MM.1S (cell line): ENCODE results near the gene FCHSD2.
"Not testable (repeated sequence)": the region's sequence is repeated elsewhere in the genome, so short reads cannot be mapped to it uniquely, and the experiment has no call there.

Experiments used
- DNase-seq: peaks from one replicate; pipeline ENCODE4 v3.0.0-alpha.2; 2015
- H2AFZ ChIP-seq: fragments of 300-600 bp; sonication (generic); 2 replicates; pipeline ENCODE4 v1.6.0; 2016; ENCODE audit warnings: antibody characterized with exemption, low read length
- H3F3A ChIP-seq: fragments of 300-600 bp; sonication (generic); 2 replicates; pipeline ENCODE4 v1.6.1; 2016; ENCODE audit warnings: mild to moderate bottlenecking, antibody characterized with exemption, low read length, moderate library complexity, mixed read lengths; ENCODE audit not compliant: insufficient read depth
- H3K27ac ChIP-seq: fragments of 300-600 bp; sonication (generic); 2 replicates; pipeline ENCODE4 v1.5.1; 2016; ENCODE audit warnings: mild to moderate bottlenecking, low read length
- H3K27me3 ChIP-seq: fragments of 300-600 bp; sonication (generic); replicated peaks from 2 replicates; pipeline ENCODE4 v1.6.0; 2016; ENCODE audit warnings: low read length; ENCODE audit not compliant: insufficient read depth
- H3K36me3 ChIP-seq: fragments of 300-600 bp; sonication (generic); replicated peaks from 2 replicates; pipeline ENCODE4 v1.6.1; 2016; ENCODE audit warnings: mild to moderate bottlenecking, low read length, mixed read lengths; ENCODE audit not compliant: insufficient read depth
- H3K4me1 ChIP-seq: fragments of 300-600 bp; sonication (generic); 2 replicates; pipeline ENCODE4 v1.6.1; 2016; ENCODE audit warnings: low read length, mixed read lengths
- H3K4me2 ChIP-seq: fragments of 300-600 bp; sonication (generic); 2 replicates; pipeline ENCODE4 v1.6.0; 2016; ENCODE audit warnings: low read depth, low read length
- H3K4me3 ChIP-seq: fragments of 300-600 bp; sonication (generic); 2 replicates; pipeline ENCODE4 v1.5.1; 2016; ENCODE audit warnings: low read length, mixed read lengths
- H3K79me2 ChIP-seq: fragments of 300-600 bp; sonication (generic); 2 replicates; pipeline ENCODE4 v1.6.1; 2016; ENCODE audit warnings: mixed run types, low read length, mixed read lengths
- H3K9ac ChIP-seq: fragments of 300-600 bp; sonication (generic); 2 replicates; pipeline ENCODE4 v1.6.1; 2016; ENCODE audit warnings: low read length, mixed read lengths
- H3K9me2 ChIP-seq: fragments of 300-600 bp; sonication (generic); replicated peaks from 2 replicates; pipeline ENCODE4 v1.6.1; 2016; ENCODE audit warnings: mild to moderate bottlenecking, low read length, mixed read lengths; ENCODE audit not compliant: insufficient read depth
- H3K9me3 ChIP-seq: fragments of 300-600 bp; sonication (generic); replicated peaks from 2 replicates; pipeline ENCODE4 v1.6.1; 2016; ENCODE audit warnings: mild to moderate bottlenecking, low read length, mixed read lengths; ENCODE audit not compliant: insufficient read depth
- H4K20me1 ChIP-seq: fragments of 300-600 bp; sonication (generic); 2 replicates; pipeline ENCODE4 v1.6.1; 2016; ENCODE audit warnings: mild to moderate bottlenecking, low read length, moderate library complexity, mixed read lengths; ENCODE audit not compliant: insufficient read depth
- CTCF ChIP-seq: fragments of 300-600 bp; sonication (generic); IDR thresholded peaks from 2 replicates; pipeline ENCODE4 v1.5.1; 2016; ENCODE audit warnings: antibody characterized with exemption, low read length, mixed read lengths
- EZH2 ChIP-seq: fragments of 300-600 bp; sonication (generic); optimal IDR thresholded peaks from 2 replicates; pipeline ENCODE3; 2017; ENCODE audit warnings: low read depth, mild to moderate bottlenecking, antibody characterized with exemption, low read length, mixed read lengths
- EZH2phosphoT487 ChIP-seq: fragments of 300-600 bp; sonication (generic); IDR thresholded peaks from 2 replicates; pipeline ENCODE4 v1.6.1; 2018; ENCODE audit warnings: antibody characterized with exemption, low read length

The FCHSD2 gene

DNA sequence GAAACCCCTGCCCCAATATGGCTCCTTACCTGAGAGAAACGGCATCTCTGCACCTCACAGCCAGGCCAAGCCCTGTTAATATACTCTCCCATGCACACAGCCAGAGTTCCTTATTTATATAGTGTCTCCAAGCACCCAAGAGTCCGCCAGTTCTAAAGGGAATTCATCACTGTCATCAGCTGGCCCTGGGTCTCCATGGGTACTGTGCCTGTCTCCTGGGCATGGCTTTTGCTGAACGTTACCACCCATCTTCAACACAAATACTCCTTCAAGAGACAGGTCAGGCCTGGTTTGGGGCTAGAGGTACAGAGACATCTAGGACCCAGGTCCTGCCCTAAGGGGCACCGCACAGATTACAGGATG, 329.5 kb downstream of the FCHSD2 start:
- H4K20me1 ChIP-seq: no peaks in the 10 kb centered on the region
- H2AFZ ChIP-seq: peak overlapping the region; percentile 18; the same call in 1 of the 2 replicates
- peaks cover 29% of the 10 kb centered on the region for H3F3A ChIP-seq
- H3K27ac ChIP-seq: peak overlapping the region; percentile 98; the same call in 1 of the 2 replicates
- H3K4me3 ChIP-seq: peak overlapping the region; percentile 96
- H3K4me2 ChIP-seq: peak overlapping the region; percentile 98
- no peaks in the 10 kb centered on the region for H3K9me3 ChIP-seq
- H3K27me3 ChIP-seq: no peaks in the 10 kb centered on the region
- peaks cover 55% of the 10 kb centered on the region for H3K79me2 ChIP-seq
- no peak for TF ChIP-seq EZH2phosphoT487
- no peak for TF ChIP-seq EZH2
- no peak for TF ChIP-seq CTCF
- no peaks in the 10 kb centered on the region; the same call in 1 of the 2 replicates for H3K36me3 ChIP-seq
- no peak for DNase-seq
- peaks cover 11% of the 10 kb centered on the region for H3K4me1 ChIP-seq
- H3K9ac ChIP-seq: peak overlapping the region; percentile 97
- no peaks in the 10 kb centered on the region for H3K9me2 ChIP-seq

DNA sequence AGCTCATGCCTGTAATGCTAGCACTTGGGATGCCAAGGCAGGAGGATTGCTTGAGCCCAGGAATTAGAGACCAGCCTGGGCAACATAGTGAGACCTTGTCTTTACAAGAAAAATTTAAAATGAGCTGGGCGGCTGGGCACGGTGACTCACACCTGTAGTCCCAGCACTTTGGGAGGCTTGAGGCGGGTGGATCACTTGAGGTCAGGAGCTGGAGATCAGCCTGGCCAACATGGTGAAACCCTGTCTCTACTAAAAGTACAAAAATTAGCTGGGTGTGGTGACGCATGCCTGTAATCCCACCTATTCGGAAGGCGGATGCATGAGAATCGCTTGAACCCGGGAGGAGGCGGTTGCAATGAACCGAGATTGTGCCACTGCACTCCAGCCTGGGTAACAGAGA, 330.4 kb downstream of the FCHSD2 start:
- peaks cover 29% of the 10 kb centered on the region for H3F3A ChIP-seq
- not testable (repeated sequence) for H3K36me3 ChIP-seq, H3K27me3 ChIP-seq, H3K9ac ChIP-seq, H3K27ac ChIP-seq, H3K4me3 ChIP-seq, H3K9me3 ChIP-seq, H3K9me2 ChIP-seq, H2AFZ ChIP-seq, H4K20me1 ChIP-seq, DNase-seq
- H3K4me2 ChIP-seq: peak overlapping the region; percentile 98; the same call in 1 of the 2 replicates
- peaks cover 11% of the 10 kb centered on the region for H3K4me1 ChIP-seq
- peaks cover 52% of the 10 kb centered on the region for H3K79me2 ChIP-seq

- no peaks in the 10 kb centered on the region for H3K9me2 ChIP-seq
- DNase-seq: no peak
- H3K27ac ChIP-seq: no peak overlapping the region
- TF ChIP-seq CTCF: no peak
- TF ChIP-seq EZH2phosphoT487: no peak
- no peak for TF ChIP-seq EZH2
- H2AFZ ChIP-seq: no peak overlapping the region
- H3K9ac ChIP-seq: no peak overlapping the region
- H3K36me3 ChIP-seq: no peaks in the 10 kb centered on the region; the same call in 1 of the 2 replicates
- no peaks in the 10 kb centered on the region for H3K27me3 ChIP-seq
- H3K9me3 ChIP-seq: no peaks in the 10 kb centered on the region
- no peak overlapping the region for H3K4me2 ChIP-seq
- H3K4me3 ChIP-seq: no peak overlapping the region
- no peaks in the 10 kb centered on the region for H4K20me1 ChIP-seq
- no peaks in the 10 kb centered on the region; the same call in 1 of the 2 replicates for H3K4me1 ChIP-seq
- peaks cover 27% of the 10 kb centered on the region for H3K79me2 ChIP-seq
- peaks cover 10% of the 10 kb centered on the region for H3F3A ChIP-seq
Observed at GRCh38 chr11:72808331-72808798, 333.8 kb downstream of the FCHSD2 start.

GRCh38 chr11:72807792-72808191, 334.3 kb downstream of the FCHSD2 start:
- peaks cover 4% of the 10 kb centered on the region for H3F3A ChIP-seq
- DNase-seq: no peak
- no peak overlapping the region for H2AFZ ChIP-seq
- no peak overlapping the region for H3K27ac ChIP-seq
- no peak overlapping the region for H3K4me3 ChIP-seq
- no peaks in the 10 kb centered on the region for H3K27me3 ChIP-seq
- TF ChIP-seq CTCF (no peak), EZH2phosphoT487 (no peak), EZH2 (no peak)
- H3K4me1 ChIP-seq: no peaks in the 10 kb centered on the region; the same call in 1 of the 2 replicates
- H3K9me3 ChIP-seq: no peaks in the 10 kb centered on the region
- H3K4me2 ChIP-seq: no peak overlapping the region
- no peaks in the 10 kb centered on the region for H3K9me2 ChIP-seq
- no peaks in the 10 kb centered on the region for H4K20me1 ChIP-seq
- H3K79me2 ChIP-seq: peaks cover 21% of the 10 kb centered on the region
- no peaks in the 10 kb centered on the region; the same call in 1 of the 2 replicates for H3K36me3 ChIP-seq
- no peak overlapping the region for H3K9ac ChIP-seq
